Endothelial cell of umbilical vein (primary cell): ENCODE results near the gene SDC4. TPM values are rescaled to one million over a fixed set of nuclear protein-coding genes. Genes with fewer than 3 reads are reported as not detected.

Experiments used
- BruUV-seq: library from RNA; stranded (reverse); fragments of 400-500 nt; replicated peaks from 2 replicates; lab custom pipeline; 2021; lab: Mats Ljungman, UMichigan
- CTCF ChIA-PET: fragments of 300-600, 350-600 bp; sonication (Branson Sonifier 250); formaldehyde crosslinking; loops from one replicate; lab custom pipeline; 2021; ENCODE audit warnings: antibody characterized with exemption, inconsistent platforms; lab: Charles Lee
- POLR2A ChIA-PET: fragments of 300-600, 350-600 bp; sonication (Branson Sonifier 250); formaldehyde crosslinking; loops from one replicate; lab custom pipeline; 2021; ENCODE audit warnings: antibody characterized with exemption, inconsistent platforms; lab: Charles Lee
- DNase-seq: peaks from one replicate; pipeline ENCODE4 v3.0.0-alpha.2; 2011; ENCODE audit warnings: low read depth, low spot score
- FAIRE-seq: peaks from 2 replicates; lab custom pipeline; 2011; peaks lifted over from hg19 to GRCh38; lab: Jason Lieb, UNC
- H2AFZ ChIP-seq: 2 replicates; pipeline ENCODE4 v1.6.0; 2012; ENCODE audit warnings: low read depth, low read length, control low read depth, inconsistent platforms
- H3K27ac ChIP-seq: 2 replicates; pipeline ENCODE4 v1.5.1; 2011; ENCODE audit warnings: low read depth, mild to moderate bottlenecking, control low read depth, low read length, moderate library complexity; ENCODE audit not compliant: insufficient read depth
- H3K27me3 ChIP-seq, 2 experiments: 2 replicates each; pipeline versions ENCODE4 v1.6.0 to v1.6.1; 2011; ENCODE audit warnings: low read length in 2 of 2, mixed read lengths in 1 of 2; ENCODE audit not compliant: control insufficient read depth in 2 of 2, insufficient read depth in 2 of 2
- H3K36me3 ChIP-seq, 2 experiments: 2 replicates in 1 of 2; 3 replicates in 1 of 2; pipeline ENCODE4 v1.5.1; 2011; ENCODE audit warnings: low read length in 2 of 2, mild to moderate bottlenecking in 1 of 2, moderate library complexity in 1 of 2; ENCODE audit not compliant: control insufficient read depth in 2 of 2, insufficient read depth in 2 of 2; ENCODE audit errors: extremely low read depth in 1 of 2
- H3K4me1 ChIP-seq: 3 replicates; pipeline ENCODE4 v1.5.1; 2011; ENCODE audit warnings: mild to moderate bottlenecking, low read length; ENCODE audit not compliant: control insufficient read depth, insufficient read depth; ENCODE audit errors: extremely low read depth
- H3K4me2 ChIP-seq: 2 replicates; pipeline ENCODE4 v1.6.1; 2011; ENCODE audit warnings: low read length, control low read depth, mixed read lengths; ENCODE audit not compliant: insufficient read depth
- H3K4me3 ChIP-seq, 3 experiments: fragments of 200-600 bp in 1 of 3; sonication (generic), shearing (Covaris generic) in 1 of 3; replicated peaks in 1 of 3; 2 replicates each; pipeline ENCODE4 v1.5.1; 2011 to 2016; ENCODE audit warnings: control low read depth in 3 of 3, low read length in 3 of 3, mild to moderate bottlenecking in 2 of 3, inconsistent platforms in 1 of 3, low read depth in 1 of 3, moderate library complexity in 1 of 3; ENCODE audit not compliant: insufficient read depth in 1 of 3
- H3K79me2 ChIP-seq: 2 replicates; pipeline ENCODE4 v1.6.0; 2012; ENCODE audit warnings: low read length, inconsistent platforms; ENCODE audit not compliant: control insufficient read depth, insufficient read depth
- H3K9ac ChIP-seq: replicated peaks from 2 replicates; pipeline ENCODE3; 2011; ENCODE audit warnings: low read length, control low read depth; ENCODE audit not compliant: insufficient read depth; ENCODE audit errors: extremely low read depth
- H3K9me1 ChIP-seq: replicated peaks from 3 replicates; pipeline ENCODE4 v1.6.0; 2011; ENCODE audit warnings: mild to moderate bottlenecking, low read length; ENCODE audit not compliant: control insufficient read depth, insufficient read depth; ENCODE audit errors: extremely low read depth
- H3K9me3 ChIP-seq: replicated peaks from 2 replicates; pipeline ENCODE4 v1.5.1; 2012; ENCODE audit warnings: low read length, inconsistent platforms; ENCODE audit not compliant: control insufficient read depth, insufficient read depth
- H4K20me1 ChIP-seq: replicated peaks from 2 replicates; pipeline ENCODE3; 2011; ENCODE audit warnings: mild to moderate bottlenecking, low read length; ENCODE audit not compliant: control insufficient read depth, insufficient read depth; ENCODE audit errors: extremely low read depth
- CTCF ChIP-seq, 2 donors: IDR thresholded peaks; 1 replicate in 1 of 2; 2 replicates in 1 of 2; pipeline ENCODE4 v1.5.1; 2011; ENCODE audit warnings: low read length in 2 of 2, mild to moderate bottlenecking in 2 of 2, moderate library complexity in 2 of 2, control low read depth in 1 of 2, inconsistent platforms in 1 of 2, low read depth in 1 of 2; ENCODE audit not compliant: insufficient read depth in 1 of 2; ENCODE audit errors: extremely low read depth in 1 of 2
- EZH2 ChIP-seq: IDR thresholded peaks from 2 replicates; pipeline ENCODE4 v1.6.1; 2012; ENCODE audit warnings: borderline replicate concordance, low read depth, mild to moderate bottlenecking, moderate library complexity, low read length, inconsistent platforms; ENCODE audit not compliant: severe bottlenecking
- FOS ChIP-seq: IDR thresholded peaks from 2 replicates; pipeline ENCODE4 v1.6.1; 2011; ENCODE audit warnings: mild to moderate bottlenecking, low read length, moderate library complexity, borderline replicate concordance; ENCODE audit not compliant: insufficient read depth
- GATA2 ChIP-seq: IDR thresholded peaks from 2 replicates; pipeline ENCODE4 v1.7.0; 2011; ENCODE audit warnings: low read depth, mild to moderate bottlenecking, moderate library complexity, mixed read lengths, low read length; ENCODE audit not compliant: insufficient read length, insufficient read depth
- JUN ChIP-seq: IDR thresholded peaks from 2 replicates; pipeline ENCODE4 v1.6.1; 2011; ENCODE audit warnings: borderline replicate concordance, low read depth; ENCODE audit not compliant: insufficient read length, insufficient read depth
- MAX ChIP-seq: IDR thresholded peaks from 2 replicates; pipeline ENCODE4 v1.6.1; 2011; ENCODE audit not compliant: insufficient read depth, insufficient read length
- MYC ChIP-seq: IDR thresholded peaks from one replicate; pipeline ENCODE4 v1.6.1; 2011; ENCODE audit warnings: mild to moderate bottlenecking, low read depth, low read length
- POLR2A ChIP-seq: IDR thresholded peaks from 2 replicates; pipeline ENCODE4 v1.6.1; 2012; ENCODE audit warnings: low read depth, mild to moderate bottlenecking, control low read depth, low read length
- POLR2AphosphoS5 ChIP-seq: IDR thresholded peaks from 2 replicates; pipeline ENCODE4 v1.6.1; 2012; ENCODE audit warnings: low read depth, mild to moderate bottlenecking, control low read depth, low read length, moderate library complexity; ENCODE audit not compliant: insufficient read depth
- dilution Hi-C: fragments of 300-500 bp; cut with MboI; formaldehyde crosslinking; loops from one replicate; pipeline ENCODE4 v1.15.0; 2019; ENCODE audit warnings: low sequenced_read_pairs; ENCODE audit not compliant: extremely low pct_ligation_motif_present
- intact Hi-C: fragments of 100-400 bp; cut with micrococcal nuclease; formaldehyde crosslinking; loops from one replicate; pipeline ENCODE4 v1.10.0; 2022
- polyA plus RNA-seq, 4 experiments: library from polyadenylated mRNA; depleted of rRNA in 3 of 4; stranded (reverse) in 3 of 4; unstranded in 1 of 4; fragments of >200 nt; gene quantifications; 2 replicates each; pipeline versions ENCODE4 v1.2.1 to v1.2.3, GENCODE V29; 2011 to 2012; ENCODE audit warnings: missing spikeins in 1 of 4
- total RNA-seq: library from RNA; stranded (reverse); gene quantifications from 2 replicates; pipeline ENCODE4 v1.2.3, GENCODE V29; 2021

Gene SDC4
- total and polyA plus RNA-seq, 2 donors (not counting 3 experiments of a cell fraction or from before 2014, with no cell fraction given) = 26.3 to 32.0 TPM

GRCh38 chr20:45283551-45284057, 64.6 kb downstream of the SDC4 start:
- ChIA-PET POLR2A (no interaction called here), CTCF (interaction anchor here (1.3 to 7.1 kb wide), 2 partner anchors 9 to 28 kb away, joined by 3 to 42 read pairs; no protein-coding TSS in a partner anchor)
- H3K79me2 ChIP-seq = no peaks in the 10 kb centered on the region
- H4K20me1 ChIP-seq = no peaks in the 10 kb centered on the region
- FAIRE-seq (no peak), DNase-seq (no peak)
- H3K27me3 ChIP-seq = no peaks in the 10 kb centered on the region
- no peak overlapping the region for H3K4me3 ChIP-seq
- H3K4me2 ChIP-seq = no peak overlapping the region
- H3K9me1 ChIP-seq = no peaks in the 10 kb centered on the region
- no peak overlapping the region for H2AFZ ChIP-seq
- H3K9me3 ChIP-seq = no peaks in the 10 kb centered on the region
- no TSS peak for BruUV-seq
- intact Hi-C loops (no loop called here), dilution Hi-C loops (no loop called here)
- no peaks in the 10 kb centered on the region for H3K36me3 ChIP-seq
- TF ChIP-seq POLR2A (no peak), EZH2 (no peak), MAX (no peak), MYC (no peak), GATA2 (no peak), POLR2AphosphoS5 (no peak), JUN (no peak), FOS (no peak), CTCF (IDR thresholded peaks at IDR 0.05; ENCODE audit: extremely low read depth in 1 of 2, insufficient read depth in 1 of 2, low read depth in 1 of 2, low read length in 2 of 2) (no peak)
- no peak overlapping the region for H3K9ac ChIP-seq
- no peaks in the 10 kb centered on the region for H3K4me1 ChIP-seq
- H3K27ac ChIP-seq = no peak overlapping the region
